AG09309 (cell line): ENCODE data around the gene ZNF592.
"Not testable (repeated sequence)": the region's sequence is repeated elsewhere in the genome, so short reads cannot be mapped to it uniquely, and the experiment has no call there.

Experiments used
- DNase-seq: peaks from one replicate; pipeline ENCODE4 v3.0.0-alpha.2; 2010; ENCODE audit warnings: low read depth
- H3K4me3 ChIP-seq: 2 replicates; pipeline ENCODE4 v1.5.1; 2011; ENCODE audit warnings: mild to moderate bottlenecking, low read depth, low read length, moderate library complexity; ENCODE audit not compliant: control insufficient read depth
- CTCF ChIP-seq: IDR thresholded peaks from 2 replicates; pipeline ENCODE4 v1.5.1; 2011; ENCODE audit warnings: mild to moderate bottlenecking, low read depth, low read length, inconsistent platforms; ENCODE audit not compliant: insufficient read depth, control insufficient read depth; ENCODE audit errors: missing control alignments

The ZNF592 gene

DNA sequence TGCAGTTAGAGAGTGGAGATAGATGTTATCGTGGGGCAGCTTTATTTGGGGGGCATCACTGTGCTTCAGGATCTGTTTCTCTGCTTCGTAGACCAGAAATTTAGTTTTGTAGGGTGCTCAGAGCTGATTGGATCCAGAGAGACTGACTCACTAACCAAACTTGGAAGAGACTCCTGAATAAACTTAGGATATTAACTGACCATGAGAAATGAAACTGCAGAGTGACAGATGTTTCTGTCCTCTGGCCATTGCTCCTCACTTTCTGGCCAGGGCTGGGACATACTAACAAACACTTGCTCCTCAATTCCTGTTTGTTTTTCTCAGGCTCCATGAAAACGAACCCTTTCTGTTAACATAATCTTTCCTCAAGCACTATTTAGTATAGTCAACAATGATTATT lies 4.3 kb downstream of the ZNF592 start:
- no peak for DNase-seq
- no peak overlapping the region for H3K4me3 ChIP-seq
- TF ChIP-seq CTCF, result no peak

- not testable (repeated sequence) for DNase-seq, H3K4me3 ChIP-seq
These were observed 6.5 kb downstream of the ZNF592 start for GRCh38 chr15:84754889-84755288.

DNA sequence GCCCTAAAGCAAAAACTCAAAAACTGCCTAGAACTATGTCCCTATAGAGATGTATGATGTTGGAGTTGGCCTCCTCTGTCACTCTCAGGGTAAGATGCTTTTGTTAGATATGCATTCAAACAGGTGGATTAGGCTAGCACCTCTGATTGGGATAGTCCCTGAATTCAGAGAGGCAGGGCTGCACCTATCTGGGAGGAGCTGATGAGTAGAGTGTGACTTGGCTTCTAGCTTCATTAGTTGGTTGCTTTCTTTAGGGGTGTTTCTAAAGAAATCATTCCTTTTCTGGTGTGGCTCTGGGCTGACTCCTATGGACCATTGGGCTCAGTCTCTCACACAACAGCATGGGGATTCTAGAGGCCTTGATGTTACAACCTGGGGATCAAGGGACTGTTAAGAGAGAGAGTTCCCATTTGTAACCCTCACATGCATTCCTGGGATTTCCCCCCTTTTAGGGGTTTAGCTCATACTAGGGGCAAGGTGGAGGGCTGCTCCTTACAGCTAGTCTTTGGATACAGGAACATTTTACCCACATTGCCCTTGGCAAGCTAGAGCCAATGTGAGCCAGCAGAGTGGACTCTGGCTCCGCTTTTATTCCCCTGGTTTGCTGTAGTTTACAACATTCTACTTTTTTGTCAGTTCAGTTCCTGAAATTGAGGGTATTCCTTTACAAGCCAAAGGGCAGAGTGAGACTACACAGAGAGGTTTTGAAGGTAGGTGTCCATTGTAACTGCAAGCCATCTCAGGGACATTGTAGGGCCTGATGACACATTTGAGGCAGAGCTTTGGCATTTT lies 7.5 kb downstream of the ZNF592 start:
- no peak for DNase-seq
- no peak for TF ChIP-seq CTCF
- H3K4me3 ChIP-seq, result no peak overlapping the region

GRCh38 chr15:84759018-84759417 lies 10.6 kb downstream of the ZNF592 start:
- no peak for TF ChIP-seq CTCF
- H3K4me3 ChIP-seq, result no peak overlapping the region
- DNase-seq, result no peak

GRCh38 chr15:84760219-84760618 lies 11.8 kb downstream of the ZNF592 start:
- H3K4me3 ChIP-seq, result no peak overlapping the region
- no peak for DNase-seq
- no peak for TF ChIP-seq CTCF

- TF ChIP-seq CTCF, result no peak
- no peak for DNase-seq
- H3K4me3 ChIP-seq, result no peak overlapping the region
These were observed 13.3 kb downstream of the ZNF592 start for GRCh38 chr15:84761607-84762131.

DNA sequence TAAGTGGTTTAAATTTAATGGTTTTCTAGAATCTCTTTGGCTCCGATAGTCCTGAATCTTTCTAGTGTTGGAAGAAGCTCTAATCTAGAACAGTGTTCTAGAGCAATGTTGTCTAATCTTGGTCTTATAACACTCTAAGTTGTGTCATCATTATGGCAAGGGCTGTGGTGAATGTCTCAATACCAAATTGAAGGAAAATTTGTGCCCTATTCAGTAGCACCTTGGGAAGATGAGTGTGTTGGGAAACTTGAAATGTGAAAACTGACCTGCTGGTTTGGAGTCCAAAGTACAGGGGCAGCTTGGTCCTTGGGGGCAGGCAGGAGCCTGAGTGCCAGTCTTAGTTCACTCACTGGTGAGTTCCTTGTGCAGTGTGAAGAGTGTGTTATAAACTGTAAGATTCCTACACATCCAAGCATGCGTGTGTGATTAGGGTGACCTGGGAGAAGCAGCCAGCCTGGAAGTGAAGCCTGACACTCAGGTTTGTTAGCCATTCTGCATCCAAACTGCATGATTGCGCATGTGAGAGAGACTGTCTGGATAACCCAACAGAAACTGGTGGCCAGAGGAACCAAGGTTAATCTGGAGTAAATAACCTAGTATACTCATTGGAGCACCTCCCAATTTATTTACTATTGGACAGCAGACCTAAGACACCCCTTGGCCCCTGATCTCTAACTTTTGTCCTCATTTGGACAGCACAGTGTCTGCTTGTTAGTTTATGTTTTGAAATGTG lies 14.6 kb downstream of the ZNF592 start:
- no peak overlapping the region for H3K4me3 ChIP-seq
- TF ChIP-seq CTCF, result no peak
- no peak for DNase-seq
